GM12878 (cell line): ENCODE results near the gene PTPMT1. TPM values are rescaled to one million over a fixed set of nuclear protein-coding genes. Genes with fewer than 3 reads are reported as not detected.

ENCODE experiments used
- ATAC-seq: fragments of 200-7000 bp; cut with Tn5 transposase; 3 replicates; pipeline ENCODE4 v1.9.1; 2020; ENCODE audit warnings: mild to moderate bottlenecking, moderate library complexity
- BruUV-seq: library from RNA; stranded (reverse); fragments of 400-500 nt; replicated peaks from 2 replicates; lab custom pipeline; 2021; lab: Mats Ljungman, UMichigan
- CTCF ChIA-PET: fragments of 300-600 bp; sonication (Branson Sonifier 250); formaldehyde crosslinking; extraction: SDS; loops from one replicate; lab custom pipeline; 2021; ENCODE audit warnings: inconsistent platforms; lab: Yijun Ruan, JAX
- POLR2A ChIA-PET: fragments of 350-600 bp; formaldehyde crosslinking; extraction: SDS; loops from one replicate; lab custom pipeline; 2021; ENCODE audit warnings: inconsistent platforms; lab: Charles Lee
- RAD21 ChIA-PET: fragments of 300-600 bp; sonication (Branson Sonifier 250); formaldehyde crosslinking; loops from one replicate; lab custom pipeline; 2023; ENCODE audit warnings: antibody characterized with exemption; ENCODE audit not compliant: unreplicated experiment; lab: Charles Lee
- SMC1A ChIA-PET: fragments of 300-600 bp; sonication (Branson Sonifier 250); formaldehyde crosslinking; loops from one replicate; lab custom pipeline; 2023; ENCODE audit not compliant: unreplicated experiment, uncharacterized antibody; lab: Charles Lee
- DNase-seq: peaks from one replicate; pipeline ENCODE4 v3.0.0-alpha.2; 2011; ENCODE audit warnings: low read depth, low spot score
- FAIRE-seq: peaks from 3 replicates; lab custom pipeline; 2011; peaks lifted over from hg19 to GRCh38; lab: Jason Lieb, UNC
- H2AFZ ChIP-seq: 2 replicates; pipeline ENCODE4 v1.6.0; 2011; ENCODE audit warnings: low read depth, low read length, control low read depth; ENCODE audit not compliant: control insufficient read depth
- H3K27ac ChIP-seq: 2 replicates; pipeline ENCODE4 v1.5.1; 2011; ENCODE audit warnings: control low read depth; ENCODE audit not compliant: control insufficient read depth, insufficient read depth
- H3K27me3 ChIP-seq, 2 experiments: replicated peaks in 1 of 2; 2 replicates each; pipeline versions ENCODE4 v1.6.0 to v1.6.1; 2011; ENCODE audit warnings: low read length in 1 of 2; ENCODE audit not compliant: control insufficient read depth in 2 of 2, insufficient read depth in 2 of 2
- H3K36me3 ChIP-seq, 2 experiments: 2 replicates each; pipeline ENCODE4 v1.5.1; 2011; ENCODE audit warnings: low read length in 1 of 2; ENCODE audit not compliant: control insufficient read depth in 2 of 2, insufficient read depth in 2 of 2
- H3K4me1 ChIP-seq: 2 replicates; pipeline ENCODE4 v1.6.1; 2011; ENCODE audit warnings: mild to moderate bottlenecking, low read length, moderate library complexity, mixed read lengths; ENCODE audit not compliant: control insufficient read depth, insufficient read depth
- H3K4me2 ChIP-seq: 2 replicates; pipeline ENCODE4 v1.6.0; 2011; ENCODE audit warnings: control low read depth; ENCODE audit not compliant: control insufficient read depth, insufficient read depth
- H3K4me3 ChIP-seq: fragments of 200-600 bp; sonication (generic); 2 replicates; pipeline ENCODE4 v1.5.1; 2016
- H3K79me2 ChIP-seq: 2 replicates; pipeline ENCODE4 v1.6.0; 2011; ENCODE audit warnings: low read length; ENCODE audit not compliant: control insufficient read depth, insufficient read depth
- H3K9ac ChIP-seq: 2 replicates; pipeline ENCODE4 v1.8.0; 2011; ENCODE audit warnings: low read length, control low read depth, mixed read lengths; ENCODE audit not compliant: control insufficient read depth, insufficient read depth
- H3K9me3 ChIP-seq: replicated peaks from 3 replicates; pipeline ENCODE4 v1.5.1; 2011; ENCODE audit warnings: mild to moderate bottlenecking, low read length; ENCODE audit not compliant: control insufficient read depth, insufficient read depth
- H4K20me1 ChIP-seq: 2 replicates; pipeline ENCODE4 v1.6.0; 2011; ENCODE audit not compliant: control insufficient read depth, insufficient read depth
- CBFB ChIP-seq: IDR thresholded peaks from 2 replicates; pipeline ENCODE4 v1.6.1; 2016; ENCODE audit warnings: antibody characterized with exemption, low read depth
- CBX5 ChIP-seq: sonication (generic); IDR thresholded peaks from 2 replicates; pipeline ENCODE4 v1.6.1; 2016; ENCODE audit warnings: low read depth, moderate library complexity, mild to moderate bottlenecking, inconsistent platforms
- CEBPB ChIP-seq, 2 experiments: fragments of 150-350 bp in 1 of 2; IDR thresholded peaks; 2 replicates each; pipeline ENCODE4 v1.6.1; 2012 to 2014; ENCODE audit warnings: low read depth in 2 of 2, low read length in 2 of 2, borderline replicate concordance in 1 of 2, inconsistent platforms in 1 of 2
- DPF2 ChIP-seq: fragments of 450-650 bp; IDR thresholded peaks from 2 replicates; pipeline ENCODE4 v1.6.1; 2017; ENCODE audit warnings: mild to moderate bottlenecking
- E2F4 ChIP-seq: IDR thresholded peaks from 2 replicates; pipeline ENCODE4 v1.6.1; 2012; ENCODE audit warnings: low read depth, low read length, improper control_type of control experiment
- EED ChIP-seq: sonication (generic); IDR thresholded peaks from 2 replicates; pipeline ENCODE4 v1.6.1; 2016; ENCODE audit warnings: antibody characterized with exemption, low read depth
- EGR1 ChIP-seq, 2 experiments: IDR thresholded peaks; 1 replicate in 1 of 2; 2 replicates in 1 of 2; pipeline ENCODE4 v1.6.1; 2011 to 2012; ENCODE audit warnings: low read depth in 2 of 2, low read length in 2 of 2, borderline replicate concordance in 1 of 2, mild to moderate bottlenecking in 1 of 2, moderate library complexity in 1 of 2
- FOS ChIP-seq: IDR thresholded peaks from 3 replicates; pipeline ENCODE4 v1.6.1; 2011; ENCODE audit warnings: borderline replicate concordance; ENCODE audit not compliant: insufficient read length; ENCODE audit errors: extremely low read depth
- HCFC1 ChIP-seq: fragments of 150-350 bp; IDR thresholded peaks from 2 replicates; pipeline ENCODE4 v1.6.1; 2014; ENCODE audit warnings: low read length
- HDAC6 ChIP-seq: fragments of 200-600 bp; sonication (generic); IDR thresholded peaks from one replicate; pipeline ENCODE4 v1.8.0; 2017; ENCODE audit warnings: antibody characterized with exemption; ENCODE audit not compliant: unreplicated experiment
- KDM1A ChIP-seq: fragments of 200-600 bp; sonication (generic); IDR thresholded peaks from 2 replicates; pipeline ENCODE4 v1.6.1; 2016; ENCODE audit warnings: borderline replicate concordance
- MTA3 ChIP-seq: IDR thresholded peaks from 2 replicates; pipeline ENCODE4 v1.6.1; 2012; ENCODE audit warnings: low read length, inconsistent platforms, borderline replicate concordance
- NFXL1 ChIP-seq: fragments of 450-650 bp; IDR thresholded peaks from 2 replicates; pipeline ENCODE4 v1.6.1; 2017; ENCODE audit warnings: antibody characterized with exemption, mild to moderate bottlenecking, borderline replicate concordance
- POLR2AphosphoS5 ChIP-seq: IDR thresholded peaks from 2 replicates; pipeline ENCODE4 v1.6.1; 2011; ENCODE audit warnings: mild to moderate bottlenecking, low read length, inconsistent platforms
- RCOR1 ChIP-seq: conservative IDR thresholded peaks from 2 replicates; pipeline ENCODE4 v1.6.1; 2012; ENCODE audit warnings: low read depth, low read length, improper control_type of control experiment
- SREBF2 ChIP-seq: IDR thresholded peaks from 2 replicates; pipeline ENCODE4 v1.6.1; 2012; ENCODE audit warnings: mild to moderate bottlenecking, low read length
- YY1 ChIP-seq: IDR thresholded peaks from 2 replicates; pipeline ENCODE4 v1.6.1; 2011; ENCODE audit warnings: low read depth, mild to moderate bottlenecking, low read length
- ZNF24 ChIP-seq: fragments of 450-650 bp; IDR thresholded peaks from 2 replicates; pipeline ENCODE4 v1.6.1; 2017; ENCODE audit warnings: antibody characterized with exemption, mild to moderate bottlenecking
- ZNF384 ChIP-seq: IDR thresholded peaks from 2 replicates; pipeline ENCODE4 v1.6.1; 2012; ENCODE audit warnings: low read depth, mild to moderate bottlenecking, low read length, improper control_type of control experiment, borderline replicate concordance
- ZZZ3 ChIP-seq: IDR thresholded peaks from 2 replicates; pipeline ENCODE4 v1.6.1; 2011; ENCODE audit warnings: low read depth; ENCODE audit not compliant: control insufficient read depth, insufficient read length
- WGBS: methylation state at CpG from one replicate; pipeline ENCODE4 v1.1.6; 2016; ENCODE audit warnings: low lambda C conversion rate; ENCODE audit not compliant: insufficient replicate concordance, insufficient coverage; ENCODE audit errors: missing lambda C conversion rate; 5-methylcytosine and 5-hydroxymethylcytosine counted together
- in situ Hi-C: fragments of 300-500 bp; cut with MboI; formaldehyde crosslinking; loops from 9 replicates; pipeline ENCODE4 v1.14.3; 2018; ENCODE audit warnings: mixed read lengths
- intact Hi-C: fragments of 100-400 bp; cut with micrococcal nuclease; formaldehyde crosslinking; loops from one replicate; pipeline ENCODE4 v1.14.2; 2022; ENCODE audit not compliant: unreplicated experiment
- polyA plus RNA-seq, 11 experiments: library from polyadenylated mRNA; depleted of rRNA in 4 of 11; unstranded in 6 of 11; stranded (reverse) in 5 of 11; fragments of >200 nt; fragmentation: Nextera tagmentation in 4 of 11; fragmentation: Illumina TruSeq in 1 of 11; extraction: Ambion mirVana in 4 of 11; extraction: Trizol in 1 of 11; gene quantifications; 1 replicate in 1 of 11; 2 replicates in 10 of 11; pipeline versions ENCODE4 v1.2.1 to v1.2.3, GENCODE V29; 2011 to 2016; ENCODE audit warnings: inconsistent platforms in 2 of 11, missing spikeins in 2 of 11, low read depth in 1 of 11
- total RNA-seq, 4 experiments: library from RNA; depleted of rRNA in 3 of 4; stranded (reverse); fragments of >200 nt in 3 of 4; fragmentation: Illumina TruSeq in 1 of 4; extraction: Trizol in 1 of 4; gene quantifications; 2 replicates each; pipeline versions ENCODE4 v1.2.1 to v1.2.3, GENCODE V29; 2013 to 2021

Gene PTPMT1
- total and polyA plus RNA-seq, 10 of the 15 experiments (the other 5 are each of a cell fraction or from before 2014, with no cell fraction given) = 12.0 to 116 (median 58.2) TPM

- Histone ChIP-seq H4K20me1 (no peaks in the 10 kb centered on the region), H3K4me2 (no peak overlapping the region), H3K79me2 (no peaks in the 10 kb centered on the region), H3K27ac (no peak overlapping the region), H2AFZ (no peak overlapping the region), H3K36me3 (no peaks in the 10 kb centered on the region), H3K4me1 (no peaks in the 10 kb centered on the region), H3K9me3 (no peaks in the 10 kb centered on the region), H3K27me3 (no peaks in the 10 kb centered on the region), H3K4me3 (no peak overlapping the region), H3K9ac (no peak overlapping the region)
- DNase-seq (no peak), FAIRE-seq (no peak), ATAC-seq (no peak)
- WGBS = 100% methylated on average over 1 of the region's 1 CpG
- in situ Hi-C loops = no loop called here
- CTCF ChIA-PET = interaction anchor here (0.5 kb wide), 1 partner anchor 12 kb away, joined by 3 read pairs; no protein-coding TSS in a partner anchor
- POLR2A ChIA-PET = no interaction called here
- TF ChIP-seq HCFC1 = no peak
- TF ChIP-seq CBX5 = no peak
- no peak for TF ChIP-seq ZNF24
- TF ChIP-seq YY1 = no peak
- TF ChIP-seq MTA3 = no peak
- no peak for TF ChIP-seq CEBPB (IDR thresholded peaks at IDR 0.05; ENCODE audit: borderline replicate concordance in 1 of 2, low read depth in 2 of 2, low read length in 2 of 2)
- TF ChIP-seq ZNF384 = no peak
- no peak for TF ChIP-seq EED
- no peak for TF ChIP-seq HDAC6
- TF ChIP-seq E2F4 = no peak
- TF ChIP-seq KDM1A = no peak
- no peak for TF ChIP-seq POLR2AphosphoS5
- TF ChIP-seq EGR1 (IDR thresholded peaks at IDR 0.05; ENCODE audit: borderline replicate concordance in 1 of 2, low read depth in 2 of 2, low read length in 2 of 2) = no peak
- no peak for TF ChIP-seq NFXL1
- no peak for TF ChIP-seq FOS
- no peak for TF ChIP-seq ZZZ3
- no peak for TF ChIP-seq SREBF2
- no peak for TF ChIP-seq RCOR1
- TF ChIP-seq CBFB = no peak
- TF ChIP-seq DPF2 = no peak
- intact Hi-C loops = no loop called here
- SMC1A ChIA-PET = no interaction called here
- RAD21 ChIA-PET = no interaction called here
- no TSS peak for BruUV-seq
Observed at GRCh38 chr11:47558695-47559094, 6.7 kb upstream of the PTPMT1 start.
